NOMO-1 (cell line): Measurements from ENCODE around the gene SPC24.
"Not testable (repeated sequence)": the region's sequence is repeated elsewhere in the genome, so short reads cannot be mapped to it uniquely, and the experiment has no call there.

Experiments used
- DNase-seq, 2 experiments: peaks; one replicate each; lab custom pipeline; 2025; ENCODE audit not compliant: unreplicated experiment in 2 of 2; lab: John Stamatoyannopoulos, UW

The SPC24 gene

GRCh38 chr19:11192957-11193939 lies 37.7 kb upstream of the SPC24 start:
- no peak for DNase-seq

DNA sequence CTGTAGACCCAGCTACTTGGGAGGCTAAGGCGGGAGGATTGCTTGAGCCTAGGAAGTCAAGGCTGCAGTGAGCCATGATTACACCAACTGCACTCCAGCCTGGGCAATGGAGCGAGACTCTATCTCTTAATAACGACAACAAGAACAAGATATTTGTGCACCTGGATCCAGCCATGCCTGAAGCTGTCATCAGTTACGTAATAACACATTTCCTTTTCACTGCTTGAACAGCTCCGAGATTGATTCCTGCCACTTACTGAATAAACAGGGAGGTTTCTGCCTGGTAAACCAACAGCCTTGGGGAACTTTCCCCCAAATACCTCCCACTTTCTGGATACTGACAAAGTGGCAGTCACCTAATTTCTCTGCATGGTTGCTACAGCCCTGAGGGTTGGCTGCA lies 36.4 kb upstream of the SPC24 start:
- no peak for DNase-seq

DNA sequence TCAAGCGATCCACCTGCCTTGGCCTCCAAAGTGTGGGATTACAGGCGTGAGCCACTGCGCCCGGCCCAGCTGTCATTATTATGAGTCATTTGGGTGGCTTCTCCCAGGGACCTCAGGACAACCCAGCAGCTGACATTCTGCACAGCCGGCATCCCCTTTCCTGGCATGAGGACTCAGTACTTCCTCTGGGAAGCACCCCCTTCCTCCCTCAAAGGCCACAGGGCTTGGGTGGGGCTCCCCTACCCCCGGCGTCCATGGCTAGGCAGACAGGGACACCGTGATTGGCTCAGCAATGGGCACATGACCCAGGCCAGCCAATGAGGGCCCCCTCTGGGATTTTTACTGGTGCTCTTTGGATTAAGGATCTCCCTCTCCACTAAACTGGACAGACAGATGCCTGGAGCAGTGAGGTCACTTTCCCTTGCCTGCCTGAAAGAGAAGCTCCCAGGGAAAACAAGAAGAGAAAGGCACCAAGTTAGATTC lies 35.7 kb upstream of the SPC24 start:
- DNase-seq = no peak

DNA sequence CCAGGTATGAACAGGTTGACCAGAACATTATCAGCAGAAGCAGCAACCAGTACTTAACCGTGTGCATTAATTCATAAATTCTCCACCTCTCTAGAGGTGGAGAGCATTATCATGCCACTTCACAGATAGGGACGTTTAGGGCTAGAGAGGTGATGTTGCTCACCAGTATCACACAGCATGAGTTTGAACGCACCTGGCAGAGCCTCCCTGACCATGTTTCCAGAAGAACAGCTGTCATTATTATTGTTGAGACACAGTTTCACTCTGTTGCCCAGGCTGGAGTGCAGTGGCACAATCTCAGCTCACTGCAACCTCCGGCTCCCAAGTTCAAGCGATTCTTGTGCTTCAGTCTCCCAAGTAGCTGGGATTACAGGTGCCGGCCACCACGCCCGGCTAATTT lies 34.9 kb upstream of the SPC24 start:
- no peak for DNase-seq

DNA sequence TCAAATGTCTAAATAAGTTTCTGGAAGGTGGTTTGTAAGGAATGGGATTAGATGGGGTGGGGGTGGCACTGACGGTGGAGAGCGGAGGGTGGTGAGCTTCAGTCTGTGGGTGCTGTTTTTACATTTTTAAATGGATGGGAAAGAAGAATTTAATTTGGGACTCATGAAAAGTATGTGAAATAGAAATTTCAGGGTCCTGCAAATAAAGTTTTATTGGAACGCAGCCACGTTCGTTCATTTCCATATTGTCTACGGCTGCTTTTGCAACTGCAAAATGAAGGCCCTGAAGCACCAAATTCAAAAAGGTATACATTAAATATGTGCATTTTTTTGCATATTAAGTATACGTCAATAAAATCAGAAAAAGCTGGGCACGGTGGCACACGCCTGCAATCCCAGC lies 31.9 kb upstream of the SPC24 start:
- DNase-seq = no peak

DNA sequence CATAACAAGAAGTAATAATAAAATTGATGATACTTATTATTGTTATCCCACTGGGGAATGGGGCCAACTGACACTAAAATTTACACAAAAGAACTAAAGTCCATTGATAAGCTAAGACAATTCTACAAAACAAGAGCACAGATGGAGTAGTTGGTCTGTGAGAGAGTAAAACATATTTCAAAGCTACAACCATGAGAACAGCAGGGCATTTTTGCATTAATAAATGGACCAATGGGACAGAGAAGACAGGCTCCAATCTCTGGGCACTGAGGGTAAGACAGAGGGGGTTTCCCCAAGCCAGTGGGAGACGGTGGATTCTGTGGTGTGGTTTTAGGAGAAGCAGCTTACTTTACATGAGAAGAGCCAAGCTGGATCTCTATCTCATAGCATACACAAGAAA lies 27.4 kb upstream of the SPC24 start:
- DNase-seq = no peak

DNA sequence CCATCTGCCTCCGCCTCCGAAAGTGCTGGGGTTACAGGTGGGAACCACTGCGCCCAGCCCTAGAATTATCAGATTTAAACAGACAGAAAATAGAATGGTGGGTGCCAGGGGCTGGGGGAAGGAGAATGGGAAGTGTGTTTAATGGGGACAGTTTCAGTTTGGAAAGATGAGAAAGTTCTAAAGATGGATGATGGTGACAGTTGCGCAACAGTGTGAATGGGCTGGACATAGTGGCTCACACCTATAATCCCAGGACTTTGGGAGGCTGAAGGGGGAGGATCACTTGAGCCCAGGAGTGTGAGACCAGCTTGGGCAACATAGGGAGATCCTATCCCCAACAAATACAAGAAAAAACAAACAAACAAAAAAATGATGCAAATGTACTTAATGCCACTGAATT lies 25.9 kb upstream of the SPC24 start:
- DNase-seq = no peak

- DNase-seq = not testable (repeated sequence)
Measured at GRCh38 chr19:11180975-11181374, 25.4 kb upstream of the SPC24 start.

- DNase-seq = no peak
Measured at GRCh38 chr19:11180346-11180745, 24.8 kb upstream of the SPC24 start.

DNA sequence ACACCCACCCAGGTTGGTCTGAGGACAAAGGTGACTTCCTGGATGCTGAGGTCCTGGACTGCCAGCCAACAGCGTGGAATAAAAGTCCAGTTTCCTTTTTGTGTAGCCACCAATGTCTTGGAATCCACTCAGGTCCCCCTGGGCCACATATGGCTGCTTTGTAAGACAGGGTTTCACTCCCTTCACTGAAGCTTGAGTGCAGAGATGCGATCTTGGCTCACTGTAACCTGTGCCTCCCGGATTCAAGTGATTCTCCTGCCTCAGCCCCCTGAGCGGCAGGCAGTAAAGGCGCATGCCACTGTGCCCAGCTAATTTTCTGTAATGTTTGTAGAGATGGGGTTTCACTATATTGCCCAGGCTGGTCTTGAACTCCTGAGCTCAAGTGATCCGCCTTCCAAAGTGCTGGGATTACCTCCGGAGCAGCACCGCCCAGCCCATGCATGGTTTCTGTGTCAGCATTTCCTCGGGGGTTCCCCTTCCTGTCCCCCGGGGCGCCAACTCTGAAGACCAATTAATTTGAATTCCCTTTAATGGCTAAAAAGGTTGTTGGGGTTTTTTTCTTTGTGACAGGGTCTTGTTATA lies 24.2 kb upstream of the SPC24 start:
- no peak for DNase-seq

DNA sequence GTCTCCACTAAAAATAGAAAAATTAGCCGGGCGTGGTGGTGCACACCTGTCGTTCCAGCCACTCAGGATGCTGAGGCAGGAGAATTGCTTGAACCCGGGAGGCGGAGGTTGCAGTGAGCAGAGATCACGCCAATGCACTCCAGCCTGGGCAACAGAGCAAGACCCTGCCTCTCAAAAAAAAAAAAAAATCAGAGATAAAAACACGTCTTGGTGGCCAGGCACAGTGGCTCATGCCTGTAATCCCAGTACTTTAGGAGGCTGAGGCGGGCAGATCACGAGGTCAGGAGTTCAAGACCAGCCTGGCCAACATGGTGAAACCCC lies 23.5 kb upstream of the SPC24 start:
- not testable (repeated sequence) for DNase-seq

DNA sequence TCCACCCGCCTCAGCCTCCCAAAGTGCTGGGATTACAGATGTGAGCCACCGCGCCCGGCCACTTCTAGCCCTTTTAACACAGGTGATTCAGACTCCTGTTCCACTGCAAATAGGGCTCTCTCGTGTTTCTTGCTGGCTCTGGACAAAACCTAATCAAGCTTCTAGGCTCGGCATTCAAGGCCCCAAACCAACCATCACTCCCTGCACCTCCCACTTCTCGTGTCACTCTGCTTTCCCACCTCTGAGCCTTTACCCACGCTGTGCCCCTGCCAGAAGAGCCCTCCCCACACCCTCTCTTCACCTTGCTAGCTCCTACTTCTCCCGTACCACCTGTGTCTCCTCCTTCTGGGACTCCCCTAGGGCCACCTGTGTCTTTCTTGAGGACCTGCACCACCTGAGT lies 22.0 kb upstream of the SPC24 start:
- DNase-seq = no peak

GRCh38 chr19:11176466-11177193 lies 21.0 kb upstream of the SPC24 start:
- DNase-seq = no peak

DNA sequence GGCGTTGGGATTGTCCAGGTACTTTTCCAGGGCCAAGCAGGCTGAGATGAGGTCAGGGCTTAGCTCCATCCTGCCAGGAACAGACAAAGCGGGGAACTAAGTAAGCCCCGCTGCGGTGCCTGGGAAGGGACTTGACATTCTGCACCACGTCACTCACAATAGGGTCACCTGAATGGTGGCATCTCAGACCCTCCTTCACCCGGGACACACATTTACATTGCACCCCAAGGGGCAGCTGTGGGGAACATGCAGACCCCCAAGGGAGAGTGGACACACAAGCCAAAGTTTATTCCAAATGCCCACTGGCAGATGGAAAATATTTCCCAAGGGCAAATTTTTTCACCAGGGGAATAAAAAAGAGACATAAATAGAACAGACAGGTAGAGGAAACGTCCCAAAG lies 20.3 kb upstream of the SPC24 start:
- DNase-seq = no peak

- DNase-seq = no peak
Measured at GRCh38 chr19:11174336-11174735, 18.8 kb upstream of the SPC24 start.

GRCh38 chr19:11173516-11174155 lies 18.1 kb upstream of the SPC24 start:
- DNase-seq = no peak

- DNase-seq = no peak
Measured at GRCh38 chr19:11172576-11172975, 17.0 kb upstream of the SPC24 start.

GRCh38 chr19:11171144-11171543 lies 15.6 kb upstream of the SPC24 start:
- no peak for DNase-seq

- no peak for DNase-seq
Measured at GRCh38 chr19:11169896-11170678, 14.5 kb upstream of the SPC24 start.

DNA sequence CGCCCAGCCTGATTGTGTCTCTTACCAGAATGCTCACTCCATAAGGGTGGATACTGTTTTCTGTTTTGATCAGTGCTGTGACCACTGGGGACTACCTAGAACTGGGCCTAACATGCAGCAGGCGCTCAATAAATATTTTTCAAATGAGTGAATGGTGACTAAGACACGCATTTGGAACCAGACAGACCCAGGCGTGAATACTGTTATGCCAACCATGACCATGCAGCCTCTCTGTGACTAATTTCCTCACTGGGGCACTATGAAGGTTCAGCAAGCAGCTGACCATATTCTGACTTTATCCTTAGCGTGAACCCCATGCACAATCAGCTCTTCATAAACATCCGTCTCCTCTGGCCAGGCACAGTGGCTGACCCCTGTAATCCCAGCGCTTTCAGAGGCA lies 13.0 kb upstream of the SPC24 start:
- no peak for DNase-seq
